ENCODE results near the gene ATXN7L3.
"Not testable (repeated sequence)": the region's sequence is repeated elsewhere in the genome, so short reads cannot be mapped to it uniquely, and the experiment has no call there.

ATXN7L3 gene

DNA sequence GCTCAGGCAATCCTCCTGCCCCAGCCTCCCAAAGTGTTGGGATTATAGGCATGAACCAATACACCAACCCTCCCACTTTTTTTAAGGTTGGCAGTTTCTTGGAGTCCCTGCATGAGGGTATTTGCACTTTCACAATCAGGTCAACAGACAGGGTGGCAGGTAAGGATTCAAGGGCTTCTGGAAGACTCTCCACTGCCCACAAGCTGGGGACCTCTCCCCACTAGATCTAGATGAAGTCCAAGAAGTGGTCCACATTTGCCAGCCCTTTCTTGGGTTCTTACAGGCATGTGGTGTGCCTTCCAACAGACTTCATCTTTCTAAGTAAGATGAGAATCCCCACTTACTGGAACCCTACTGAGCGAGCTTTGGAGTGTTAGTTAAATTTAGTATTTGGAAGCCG, 25.3 kb downstream of the ATXN7L3 start:
- no peak for DNase-seq

DNA sequence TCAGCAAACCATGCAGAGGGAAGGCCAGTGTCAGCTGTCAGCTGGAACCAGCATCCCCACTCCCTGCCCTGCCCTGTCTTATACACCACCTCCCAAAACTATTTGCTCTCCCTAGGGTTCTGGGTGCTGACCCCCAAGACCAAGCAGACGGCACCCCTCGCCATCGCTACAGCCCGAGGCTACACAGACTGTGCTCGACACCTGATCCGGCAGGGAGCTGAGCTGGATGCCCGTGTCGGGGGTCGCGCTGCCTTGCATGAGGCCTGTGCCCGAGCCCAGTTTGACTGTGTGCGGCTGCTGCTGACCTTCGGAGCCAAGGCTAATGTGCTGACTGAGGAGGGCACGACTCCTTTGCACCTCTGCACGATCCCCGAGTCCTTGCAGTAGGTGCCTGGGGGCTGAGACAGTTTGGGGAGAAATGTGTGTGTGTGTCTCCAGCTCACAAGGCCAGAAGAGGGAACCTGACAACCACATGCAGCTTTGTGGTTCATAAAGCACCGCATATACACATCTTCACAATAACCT, 27.7 kb downstream of the ATXN7L3 start:
- no peak for DNase-seq

- DNase-seq: no peak
These were observed 29.0 kb downstream of the ATXN7L3 start, which contains the start of gene ASB16 for GRCh38 chr17:44170499-44171201. Gene ASB16 (plus strand): TSS chr17:44170704. CDS start chr17:44170790, 86 bp downstream.

DNA sequence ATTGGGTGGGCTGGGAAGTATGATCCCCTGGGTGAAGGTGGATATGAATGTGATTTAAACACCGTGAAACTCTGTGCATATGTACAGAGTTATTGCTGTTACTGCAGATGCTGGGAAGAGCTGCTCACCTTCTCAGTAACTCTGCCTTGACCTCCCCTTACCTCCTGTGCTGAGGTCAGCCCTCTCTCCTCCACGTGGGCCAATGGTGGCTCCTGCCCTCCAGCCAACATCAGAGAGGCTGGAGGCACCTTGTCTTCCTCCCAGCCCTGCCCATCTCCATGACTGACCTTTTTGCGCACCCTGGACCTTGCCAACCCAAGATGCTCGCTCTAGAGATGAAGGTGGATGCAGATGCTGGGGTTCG, 29.6 kb downstream of the ATXN7L3 start:
- DNase-seq: no peak

- DNase-seq: no peak
These were observed 32.4 kb downstream of the ATXN7L3 start for GRCh38 chr17:44167181-44167861.

GRCh38 chr17:44164476-44164875, 35.2 kb downstream of the ATXN7L3 start:
- no peak for DNase-seq

GRCh38 chr17:44159519-44160210, 40.0 kb downstream of the ATXN7L3 start:
- peak in 2 of 5 donors; percentile 19 to 38 for DNase-seq

GRCh38 chr17:44155488-44155887, 44.2 kb downstream of the ATXN7L3 start:
- DNase-seq: no peak

DNA sequence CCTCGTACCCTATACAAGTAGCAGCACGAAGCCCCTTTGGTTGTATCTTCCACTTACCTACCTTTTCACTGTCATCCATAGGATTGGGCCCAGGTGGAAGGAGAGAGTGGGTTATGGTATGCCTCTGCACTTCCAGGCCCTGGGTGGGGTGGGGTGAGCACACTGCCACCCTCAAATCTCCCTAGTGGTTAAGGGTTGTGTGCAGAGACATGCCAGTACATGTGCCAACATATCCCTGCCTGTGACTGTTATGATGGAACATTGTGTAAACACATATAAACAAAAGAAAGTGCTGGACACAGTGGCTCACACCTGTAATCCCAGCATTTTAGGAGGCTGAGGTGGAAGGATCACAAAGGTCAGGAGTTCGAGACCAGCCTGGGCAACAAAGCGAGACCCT, 46.8 kb downstream of the ATXN7L3 start:
- DNase-seq: no peak

DNA sequence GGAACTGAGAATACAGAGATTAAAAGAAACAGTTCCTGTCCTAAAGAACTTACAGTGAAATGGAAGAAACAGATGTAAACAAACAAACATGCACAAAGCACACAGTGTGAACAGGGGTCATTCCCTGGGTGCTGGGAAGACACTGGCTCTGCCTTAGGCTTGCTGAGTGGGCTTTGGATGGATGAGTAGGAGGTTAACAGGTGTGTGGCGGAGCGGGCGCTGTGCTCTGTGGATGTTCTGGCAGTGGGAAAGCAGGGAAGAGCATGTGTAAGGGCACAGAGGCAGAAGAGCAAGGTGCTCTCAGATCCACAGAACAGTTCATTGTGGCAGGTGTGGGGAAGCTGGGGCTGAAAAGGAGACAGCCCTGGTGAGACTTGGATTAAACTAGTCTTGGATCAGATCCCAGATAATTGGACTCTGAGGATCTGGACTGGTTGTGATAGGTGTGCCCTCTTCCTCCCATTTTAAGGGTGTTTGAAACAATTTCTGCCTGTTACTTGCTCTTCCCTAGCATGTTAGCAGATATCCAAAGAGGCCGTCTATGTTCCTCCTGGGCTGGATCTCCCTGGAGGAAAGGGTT, 49.8 kb downstream of the ATXN7L3 start:
- DNase-seq: no peak

DNA sequence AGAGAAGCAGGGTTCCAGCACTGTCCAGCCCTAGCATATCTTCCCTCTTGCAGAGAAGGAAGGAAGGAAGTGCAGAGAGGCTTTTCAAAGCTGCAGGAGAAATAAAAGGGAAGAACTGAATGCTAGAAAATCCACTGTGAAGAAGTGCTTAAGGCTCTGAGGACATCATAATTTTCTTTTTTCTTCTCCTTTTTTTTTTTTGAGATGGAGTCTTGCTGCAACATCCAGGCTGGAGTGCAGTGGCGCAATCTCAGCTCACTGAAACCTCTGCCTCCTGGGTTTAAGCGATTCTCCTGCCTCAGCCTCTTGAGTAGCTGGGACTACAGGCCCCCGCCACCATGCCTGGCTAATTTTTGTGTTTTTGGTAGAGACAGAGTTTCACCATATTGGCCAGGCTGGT, 50.6 kb downstream of the ATXN7L3 start:
- DNase-seq: not testable (repeated sequence)

DNA sequence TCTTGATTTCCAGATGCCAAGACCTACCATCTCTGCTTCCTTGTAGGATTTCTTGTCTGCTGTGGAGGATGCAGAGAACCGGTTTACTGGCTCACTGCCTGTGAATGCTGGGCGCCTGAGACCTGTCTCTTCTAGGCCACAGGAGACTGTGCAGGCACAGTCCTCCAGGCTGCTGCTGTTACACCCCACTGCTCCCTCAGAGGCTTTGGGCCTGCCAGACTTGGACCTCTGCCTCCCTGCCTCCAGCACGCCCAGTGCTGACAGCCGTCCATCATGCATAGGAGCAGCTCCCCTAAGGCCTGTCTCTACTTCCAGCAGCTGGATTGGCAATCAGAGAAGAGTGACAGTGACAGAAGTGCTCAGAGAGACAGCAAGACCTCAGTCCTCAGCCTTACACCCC, 51.9 kb downstream of the ATXN7L3 start:
- no peak for DNase-seq

- no peak for DNase-seq
These were observed 53.0 kb downstream of the ATXN7L3 start for GRCh38 chr17:44146375-44147346.

GRCh38 chr17:44144966-44145739, 54.5 kb downstream of the ATXN7L3 start:
- DNase-seq: no peak

GRCh38 chr17:44143921-44144320, 55.8 kb downstream of the ATXN7L3 start:
- not testable (repeated sequence) for DNase-seq
